DOHH2 (cell line): ENCODE data around the gene DSCAM.

Source experiments
- CTCF ChIP-seq: fragments of 200-600 bp; sonication (generic); IDR thresholded peaks from one replicate; pipeline ENCODE4 v1.5.1; 2014; ENCODE audit warnings: antibody characterized with exemption, mild to moderate bottlenecking, low read depth, low read length; ENCODE audit not compliant: poor library complexity, severe bottlenecking
- EZH2phosphoT487 ChIP-seq: fragments of 200-600 bp; sonication (generic); IDR thresholded peaks from 2 replicates; pipeline ENCODE4 v1.6.1; 2017; ENCODE audit warnings: borderline replicate concordance, mild to moderate bottlenecking, antibody characterized with exemption, low read length, moderate library complexity, mixed read lengths

GRCh38 chr21:40178726-40179125, 668.2 kb downstream of the DSCAM start:
- TF ChIP-seq CTCF, result no peak
- no peak for TF ChIP-seq EZH2phosphoT487
